ENCODE data around the gene DMGDH. TPM values are rescaled to one million over a fixed set of nuclear protein-coding genes. Genes with fewer than 3 reads are reported as not detected.

DMGDH gene
- total RNA-seq, 1 donor from 2014 or later, result 3.1 TPM

DNA sequence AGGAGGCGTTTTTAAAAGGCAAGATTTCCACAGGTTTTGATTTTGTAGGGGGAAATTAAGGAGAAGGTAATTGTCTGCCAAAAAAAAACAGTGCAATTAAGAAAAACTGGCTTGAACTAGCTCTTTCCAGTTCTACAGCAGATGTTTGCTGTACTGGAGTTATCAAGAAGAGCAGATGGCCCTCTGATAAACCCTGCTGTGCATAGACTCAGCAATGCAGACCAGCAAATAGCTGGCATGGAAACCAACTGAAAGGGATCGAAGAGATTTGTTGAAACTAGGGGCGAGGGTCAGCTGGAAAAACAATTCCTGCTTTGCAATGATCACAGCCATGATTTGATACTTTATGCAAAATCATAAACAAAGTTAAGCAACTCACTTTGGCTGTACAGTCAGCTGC lies 24.3 kb upstream of the DMGDH start:
- H3K4me3 Mint-ChIP-seq (ENCODE audit: unreplicated experiment), result no peak overlapping the region

GRCh38 chr5:79091064-79091463 lies 21.6 kb upstream of the DMGDH start:
- no peak overlapping the region for H3K27ac Mint-ChIP-seq (ENCODE audit: unreplicated experiment)
- H3K27me3 Mint-ChIP-seq (ENCODE audit: low read depth), result peaks cover 4% of the 10 kb centered on the region
- TF ChIP-seq CTCF (IDR thresholded peaks at IDR 0.05), result no peak
- no peaks in the 10 kb centered on the region for H3K4me1 Mint-ChIP-seq (ENCODE audit: low read depth)
- H3K9me3 Mint-ChIP-seq (ENCODE audit: low read depth), result no peaks in the 10 kb centered on the region
- no peak overlapping the region for H3K4me3 Mint-ChIP-seq (ENCODE audit: unreplicated experiment)
- no peak for DNase-seq (ENCODE audit: low spot score)
- peaks cover 4% of the 10 kb centered on the region for H3K36me3 Mint-ChIP-seq (ENCODE audit: low read depth)

More for the DNA sequence above, 24.3 kb upstream of the DMGDH start:
- Mint-ChIP-seq H3K4me1 (ENCODE audit: low read depth) (no peaks in the 10 kb centered on the region), H3K36me3 (ENCODE audit: low read depth) (peaks cover 4% of the 10 kb centered on the region), H3K27ac (ENCODE audit: unreplicated experiment) (no peak overlapping the region), H3K27me3 (ENCODE audit: low read depth) (peaks cover 4% of the 10 kb centered on the region), H3K9me3 (ENCODE audit: low read depth) (no peaks in the 10 kb centered on the region)
- TF ChIP-seq CTCF (IDR thresholded peaks at IDR 0.05), result no peak
- no peak for DNase-seq (ENCODE audit: low spot score)

DNA sequence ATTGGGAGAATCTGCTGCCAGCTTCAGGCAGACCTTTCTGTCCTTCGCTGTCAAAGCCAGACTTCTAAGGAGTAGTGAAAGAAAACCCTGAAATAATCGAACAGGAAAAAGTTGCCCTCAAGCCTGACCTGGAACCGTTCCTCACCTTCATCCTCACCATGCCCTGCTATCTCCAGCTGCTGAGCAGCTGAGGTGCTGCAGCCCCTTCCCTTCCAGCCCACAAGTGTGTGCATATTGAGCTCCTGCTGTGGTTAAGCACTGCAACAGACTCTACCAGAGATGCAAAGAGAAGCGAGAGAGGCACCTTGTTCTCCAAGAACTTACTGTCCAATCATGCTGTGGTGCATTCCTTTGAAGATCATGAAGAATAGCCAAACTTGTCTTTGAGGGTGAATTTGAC lies 19.0 kb upstream of the DMGDH start:
- no peak for TF ChIP-seq CTCF (IDR thresholded peaks at IDR 0.05)
- Mint-ChIP-seq H3K27ac (ENCODE audit: unreplicated experiment) (no peak overlapping the region), H3K36me3 (ENCODE audit: low read depth) (no peaks in the 10 kb centered on the region), H3K9me3 (ENCODE audit: low read depth) (no peaks in the 10 kb centered on the region), H3K4me3 (ENCODE audit: unreplicated experiment) (no peak overlapping the region), H3K27me3 (ENCODE audit: low read depth) (no peaks in the 10 kb centered on the region), H3K4me1 (ENCODE audit: low read depth) (no peaks in the 10 kb centered on the region)
- no peak for DNase-seq (ENCODE audit: low spot score)

- no peak for TF ChIP-seq CTCF (IDR thresholded peaks at IDR 0.05)
Observed at GRCh38 chr5:79086116-79086515, 16.6 kb upstream of the DMGDH start.

DNA sequence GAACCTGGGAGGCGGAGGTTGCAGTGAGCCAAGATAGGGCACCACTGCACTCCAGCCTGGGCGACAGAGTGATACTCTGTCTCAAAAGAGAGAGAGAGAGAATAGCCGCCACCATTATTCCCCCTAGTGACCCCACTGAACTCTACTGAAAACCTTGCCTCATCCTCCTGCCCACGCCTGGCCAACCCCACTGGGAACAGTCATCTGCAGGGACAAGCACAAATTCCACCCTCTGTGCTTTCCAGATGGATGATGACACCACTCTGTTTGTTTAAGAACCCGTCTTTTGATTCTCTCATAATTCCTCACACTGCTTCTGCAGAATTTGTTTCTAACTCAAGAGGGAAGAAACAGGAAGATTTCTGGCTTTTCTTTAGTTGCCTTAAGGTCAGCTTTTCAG lies 12.3 kb upstream of the DMGDH start:
- Mint-ChIP-seq H3K27ac (ENCODE audit: unreplicated experiment) (no peak overlapping the region), H3K4me1 (ENCODE audit: low read depth) (no peaks in the 10 kb centered on the region), H3K36me3 (ENCODE audit: low read depth) (peaks cover 2% of the 10 kb centered on the region), H3K4me3 (ENCODE audit: unreplicated experiment) (no peak overlapping the region), H3K9me3 (ENCODE audit: low read depth) (no peaks in the 10 kb centered on the region), H3K27me3 (ENCODE audit: low read depth) (no peaks in the 10 kb centered on the region)
- TF ChIP-seq CTCF (IDR thresholded peaks at IDR 0.05), result no peak
- DNase-seq (ENCODE audit: low spot score), result no peak

More at GRCh38 chr5:79086116-79086515, 16.6 kb upstream of the DMGDH start:
- H3K9me3 Mint-ChIP-seq (ENCODE audit: low read depth), result no peaks in the 10 kb centered on the region
- no peak overlapping the region for H3K4me3 Mint-ChIP-seq (ENCODE audit: unreplicated experiment)
- no peak for DNase-seq (ENCODE audit: low spot score)
- H3K36me3 Mint-ChIP-seq (ENCODE audit: low read depth), result no peaks in the 10 kb centered on the region
- H3K27ac Mint-ChIP-seq (ENCODE audit: unreplicated experiment), result no peak overlapping the region
- H3K4me1 Mint-ChIP-seq (ENCODE audit: low read depth), result no peaks in the 10 kb centered on the region
- H3K27me3 Mint-ChIP-seq (ENCODE audit: low read depth), result no peaks in the 10 kb centered on the region
